PC-3 (cell line): ENCODE results near the gene FBLN7.

ENCODE experiments used
- EZH2 ChIP-seq: fragments of 300-600 bp; sonication (generic); IDR thresholded peaks from one replicate; pipeline ENCODE4 v1.6.1; 2017; ENCODE audit warnings: antibody characterized with exemption, mild to moderate bottlenecking, low read length; ENCODE audit not compliant: unreplicated experiment
- EZH2phosphoT487 ChIP-seq: fragments of 300-600 bp; sonication (generic); IDR thresholded peaks from 2 replicates; pipeline ENCODE4 v1.6.1; 2018; ENCODE audit warnings: mild to moderate bottlenecking, antibody characterized with exemption, low read length, borderline replicate concordance
- TF ChIP-seq, protein P1 (sequence below): fragments of 300-600 bp; sonication (generic); conservative IDR thresholded peaks from 2 replicates; pipeline ENCODE4 v1.5.1; 2017; ENCODE audit warnings: antibody characterized with exemption, low read depth, mild to moderate bottlenecking, low read length

DNA sequence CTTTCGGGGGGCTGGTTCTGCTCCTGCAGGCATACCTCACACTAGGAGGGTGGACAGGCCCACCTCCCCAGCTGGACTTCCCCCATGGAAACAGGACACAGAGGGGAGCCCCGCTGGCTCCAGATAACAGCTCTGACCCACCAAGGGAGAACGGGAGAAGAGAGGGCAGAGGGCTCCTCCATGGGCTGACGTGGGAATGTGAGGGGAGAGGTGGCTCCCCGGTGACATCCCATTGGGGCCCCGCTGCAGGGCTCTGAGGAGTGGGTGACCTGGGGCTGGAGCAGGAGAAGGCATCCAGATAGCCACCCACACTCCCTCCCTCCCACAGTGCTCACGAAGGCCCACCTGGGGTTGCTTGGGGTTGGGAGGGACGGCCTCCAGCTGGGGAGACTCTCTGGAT is 45.9 kb downstream of the FBLN7 start:
- TF ChIP-seq, protein P1, sequence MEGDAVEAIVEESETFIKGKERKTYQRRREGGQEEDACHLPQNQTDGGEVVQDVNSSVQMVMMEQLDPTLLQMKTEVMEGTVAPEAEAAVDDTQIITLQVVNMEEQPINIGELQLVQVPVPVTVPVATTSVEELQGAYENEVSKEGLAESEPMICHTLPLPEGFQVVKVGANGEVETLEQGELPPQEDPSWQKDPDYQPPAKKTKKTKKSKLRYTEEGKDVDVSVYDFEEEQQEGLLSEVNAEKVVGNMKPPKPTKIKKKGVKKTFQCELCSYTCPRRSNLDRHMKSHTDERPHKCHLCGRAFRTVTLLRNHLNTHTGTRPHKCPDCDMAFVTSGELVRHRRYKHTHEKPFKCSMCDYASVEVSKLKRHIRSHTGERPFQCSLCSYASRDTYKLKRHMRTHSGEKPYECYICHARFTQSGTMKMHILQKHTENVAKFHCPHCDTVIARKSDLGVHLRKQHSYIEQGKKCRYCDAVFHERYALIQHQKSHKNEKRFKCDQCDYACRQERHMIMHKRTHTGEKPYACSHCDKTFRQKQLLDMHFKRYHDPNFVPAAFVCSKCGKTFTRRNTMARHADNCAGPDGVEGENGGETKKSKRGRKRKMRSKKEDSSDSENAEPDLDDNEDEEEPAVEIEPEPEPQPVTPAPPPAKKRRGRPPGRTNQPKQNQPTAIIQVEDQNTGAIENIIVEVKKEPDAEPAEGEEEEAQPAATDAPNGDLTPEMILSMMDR: no peak
- TF ChIP-seq EZH2 (no peak), EZH2phosphoT487 (no peak)
